ENCODE data around the gene WDFY4.

The WDFY4 gene

DNA sequence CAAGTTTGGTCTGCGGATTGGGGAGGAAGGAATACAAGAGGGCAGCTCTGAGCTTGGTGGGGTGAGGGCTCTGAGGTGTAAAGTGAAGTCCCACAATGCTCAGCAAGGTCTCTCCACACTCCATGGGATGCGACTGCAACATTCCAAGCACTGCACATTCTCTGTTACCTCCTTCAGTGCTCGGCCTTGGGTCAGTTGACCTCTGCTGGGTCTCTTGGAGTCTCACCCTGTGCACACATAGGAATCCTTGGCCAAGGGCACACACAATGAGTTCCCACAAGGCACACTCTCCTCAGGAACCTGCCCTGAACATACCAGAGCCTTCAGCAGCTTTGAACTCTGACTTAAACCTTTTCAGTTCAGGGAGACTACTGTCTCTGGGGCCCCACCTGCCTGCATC is 2.4 kb upstream of the WDFY4 start:
- DNase-seq: no peak
- in situ Hi-C loops (cut with MboI; ENCODE audit: low pct_unique_long_range_greater_than_20kb, low sequenced_read_pairs): no loop called here

GRCh38 chr10:48683424-48683823 is 1.2 kb upstream of the WDFY4 start:
- in situ Hi-C loops (cut with MboI; ENCODE audit: low pct_unique_long_range_greater_than_20kb, low sequenced_read_pairs): no loop called here
- no peak for DNase-seq

- in situ Hi-C loops (cut with MboI; ENCODE audit: low pct_unique_long_range_greater_than_20kb, low sequenced_read_pairs): no loop called here
- DNase-seq: peak; percentile 18
Measured at GRCh38 chr10:48683868-48684267, 805 bp upstream of the WDFY4 start.

DNA sequence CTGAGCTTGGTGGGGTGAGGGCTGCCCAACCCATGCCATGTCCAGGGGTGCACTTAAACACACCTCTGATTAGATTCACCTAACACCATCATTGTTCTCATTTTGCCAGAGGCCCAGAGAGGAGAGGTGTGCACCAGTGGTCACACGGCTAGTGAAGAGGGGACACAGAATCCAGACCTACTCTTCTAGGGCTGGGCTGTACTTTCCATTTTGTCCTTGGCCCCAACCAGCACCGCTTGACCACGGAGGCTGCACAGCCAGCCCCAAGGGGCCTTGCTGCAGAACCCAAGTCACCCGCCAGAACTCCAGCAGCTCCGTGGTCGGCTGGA is 246 bp upstream of the WDFY4 start:
- in situ Hi-C loops (cut with MboI; ENCODE audit: low pct_unique_long_range_greater_than_20kb, low sequenced_read_pairs): no loop called here
- DNase-seq: no peak

DNA sequence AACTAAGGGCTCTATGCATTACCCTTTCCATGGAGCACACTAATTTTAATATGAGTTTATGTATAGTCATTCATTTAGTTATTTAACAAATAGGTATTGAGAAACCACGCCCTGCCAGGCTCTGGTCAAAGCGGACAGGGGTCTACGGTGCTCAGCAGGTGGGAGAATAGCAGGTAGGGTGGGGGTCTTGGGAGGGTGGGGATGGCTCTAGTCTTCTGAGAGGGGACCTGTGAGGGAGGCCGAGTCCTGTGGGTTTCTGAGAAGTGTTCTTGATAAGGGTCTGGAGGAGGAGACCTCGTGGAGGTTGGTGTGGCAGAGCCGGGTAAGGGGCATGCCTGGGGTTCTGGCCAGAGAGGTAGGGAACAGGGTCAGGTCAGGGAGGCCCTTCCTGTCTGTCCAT is 1.1 kb downstream of the WDFY4 start:
- no peak for DNase-seq
- in situ Hi-C loops (cut with MboI; ENCODE audit: low pct_unique_long_range_greater_than_20kb, low sequenced_read_pairs): no loop called here

- no peak for DNase-seq
- in situ Hi-C loops (cut with MboI; ENCODE audit: low pct_unique_long_range_greater_than_20kb, low sequenced_read_pairs): no loop called here
Measured at GRCh38 chr10:48690791-48691660, 6.4 kb downstream of the WDFY4 start.

DNA sequence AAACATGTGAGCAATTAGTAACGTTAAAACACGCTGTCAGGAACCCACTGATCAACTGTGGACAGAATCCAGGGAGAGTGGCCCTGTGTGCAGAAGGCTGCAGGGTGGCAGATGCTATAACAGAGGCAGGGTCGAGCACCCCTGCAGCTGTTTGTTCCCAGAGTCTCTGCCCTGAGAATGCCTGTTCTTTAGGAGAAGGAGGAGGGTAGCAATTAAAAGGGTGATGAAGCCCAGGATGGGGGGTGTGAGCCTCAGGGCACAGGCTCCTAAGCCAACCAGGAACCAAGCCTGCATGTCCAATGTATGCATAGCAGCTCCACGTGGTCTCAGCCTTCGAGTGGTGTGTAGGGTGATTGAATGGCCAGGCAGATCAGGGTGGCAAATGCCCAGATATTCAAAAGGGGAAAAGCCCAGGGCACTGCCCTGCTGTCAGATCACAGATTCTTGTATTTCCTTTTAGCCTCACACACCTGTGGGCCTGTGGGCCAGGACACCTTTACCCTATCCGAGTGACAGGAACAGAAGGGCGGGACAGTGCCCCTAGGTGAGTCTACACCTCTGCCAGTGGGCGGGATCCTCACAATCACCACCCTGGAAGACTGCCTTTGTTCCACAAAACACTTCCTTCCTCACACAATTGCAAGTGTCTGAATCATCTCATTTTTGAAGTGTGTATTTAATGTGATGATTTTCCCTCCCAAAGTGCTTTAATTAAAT is 7.3 kb downstream of the WDFY4 start:
- DNase-seq: no peak
- in situ Hi-C loops (cut with MboI; ENCODE audit: low pct_unique_long_range_greater_than_20kb, low sequenced_read_pairs): no loop called here

DNA sequence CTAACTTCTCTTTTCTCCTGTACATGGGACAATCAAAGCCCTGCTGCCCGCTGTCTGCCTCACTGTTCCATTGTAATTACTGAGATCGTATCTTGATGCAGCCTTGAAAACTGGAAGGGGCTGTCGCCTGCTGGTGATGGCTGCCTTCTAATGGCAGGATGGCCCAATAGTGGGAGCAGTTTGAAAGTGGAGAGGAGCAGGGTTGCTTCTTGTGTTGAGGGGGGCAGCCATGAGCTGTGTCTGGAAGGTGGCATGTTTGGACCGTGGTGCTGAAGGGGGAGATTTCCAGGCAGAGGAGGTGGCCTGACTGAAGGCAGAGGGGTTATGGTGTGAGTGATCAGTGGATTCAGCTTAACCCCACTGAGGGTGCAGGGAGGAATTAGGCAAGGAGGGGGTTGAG is 8.1 kb downstream of the WDFY4 start:
- no peak for DNase-seq
- in situ Hi-C loops (cut with MboI; ENCODE audit: low pct_unique_long_range_greater_than_20kb, low sequenced_read_pairs): no loop called here

DNA sequence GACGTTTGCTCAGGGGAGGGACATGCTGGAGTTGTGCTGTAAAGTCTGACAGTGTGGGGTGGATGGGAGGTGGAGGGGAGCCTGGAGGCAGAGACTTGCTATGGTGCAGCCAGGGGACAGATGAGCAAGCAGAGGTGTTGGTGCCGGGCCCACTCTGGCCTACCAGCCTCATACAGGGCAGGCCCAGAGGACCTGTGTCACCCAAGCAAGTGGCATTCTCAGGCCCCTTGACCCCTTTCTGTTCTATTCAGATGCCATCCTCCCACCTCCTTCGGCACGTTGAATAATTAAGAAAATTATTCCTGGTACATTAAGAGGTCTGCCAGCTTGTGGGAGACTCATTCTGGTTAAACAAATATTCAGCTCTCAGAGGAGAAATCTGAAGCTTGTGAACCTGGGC is 8.5 kb downstream of the WDFY4 start:
- in situ Hi-C loops (cut with MboI; ENCODE audit: low pct_unique_long_range_greater_than_20kb, low sequenced_read_pairs): no loop called here
- DNase-seq: no peak

DNA sequence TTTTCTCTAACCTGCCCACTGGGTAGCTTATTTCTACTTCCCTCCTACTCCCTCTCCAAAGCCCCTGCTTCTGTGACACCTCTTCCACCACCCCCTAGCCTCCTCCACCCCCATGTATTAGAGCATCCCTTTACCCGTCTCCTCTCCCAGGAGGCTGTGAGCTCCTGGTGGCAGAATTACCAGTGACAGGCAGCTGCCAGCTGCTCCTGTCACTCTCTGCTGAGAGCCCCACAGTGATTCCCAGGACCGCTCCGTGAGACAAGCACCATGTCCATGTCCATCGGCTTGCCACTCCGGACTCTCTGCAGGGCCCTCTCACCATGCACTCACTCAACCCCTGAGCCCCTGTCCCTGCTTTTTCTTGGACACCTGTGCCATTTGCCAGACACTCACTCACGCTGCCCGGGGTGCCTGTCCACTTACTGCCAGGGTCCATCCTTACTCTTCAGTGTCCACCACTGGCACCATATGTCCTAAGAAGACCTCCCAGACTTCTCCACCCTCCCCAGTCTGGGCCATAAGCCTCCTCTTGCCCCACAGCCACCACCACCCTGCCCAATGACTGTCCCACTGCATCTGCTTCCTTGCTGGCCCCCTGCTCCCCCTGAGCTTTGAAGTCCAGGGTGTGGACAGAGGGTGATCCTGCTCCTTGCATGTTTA is 9.8 kb downstream of the WDFY4 start:
- in situ Hi-C loops (cut with MboI; ENCODE audit: low pct_unique_long_range_greater_than_20kb, low sequenced_read_pairs): no loop called here
- no peak for DNase-seq

DNA sequence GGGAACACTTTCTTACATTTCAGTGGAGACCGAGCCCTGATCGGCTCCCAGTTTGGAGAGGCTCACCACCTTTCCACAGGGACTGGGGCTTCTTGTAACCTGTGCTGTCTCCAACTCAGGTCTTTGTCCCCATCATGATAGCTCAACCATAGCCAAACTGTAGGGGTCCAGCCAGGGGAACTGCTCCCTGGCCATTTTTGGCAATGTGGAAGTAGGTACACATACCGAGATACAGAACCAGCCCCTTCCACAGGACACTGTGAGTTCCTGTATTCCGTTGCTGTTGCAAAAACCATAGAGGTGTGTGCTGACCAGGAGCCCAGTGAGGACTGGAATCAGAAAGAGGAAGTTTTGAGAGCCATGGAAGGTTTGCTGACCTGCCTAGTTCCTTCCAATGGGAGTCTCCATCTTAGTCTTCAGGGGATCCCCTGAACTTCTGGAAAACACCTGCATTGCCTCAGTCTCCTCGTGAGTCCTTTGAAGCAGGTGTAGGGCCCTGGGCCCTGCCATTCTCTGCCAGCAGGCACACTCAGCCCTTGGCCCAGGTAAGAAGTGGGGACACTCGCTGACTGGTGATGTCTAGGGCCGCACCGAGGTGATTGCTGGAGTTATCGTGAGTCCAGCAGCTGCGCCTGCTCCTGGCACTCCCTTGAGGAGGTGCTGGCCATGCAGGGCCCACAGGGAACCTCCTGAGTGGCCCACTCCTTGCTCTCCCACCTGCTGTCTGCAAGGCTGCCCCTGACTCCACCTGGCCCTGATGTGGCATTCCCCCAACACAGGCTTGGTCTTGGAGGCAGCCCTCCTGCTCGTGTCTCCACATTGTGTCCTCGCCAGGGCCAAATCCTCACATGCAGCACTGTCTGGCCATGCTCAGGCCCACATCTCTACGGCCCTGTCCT is 11.2 kb downstream of the WDFY4 start:
- no peak for DNase-seq
- in situ Hi-C loops (cut with MboI; ENCODE audit: low pct_unique_long_range_greater_than_20kb, low sequenced_read_pairs): no loop called here

- in situ Hi-C loops (cut with MboI; ENCODE audit: low pct_unique_long_range_greater_than_20kb, low sequenced_read_pairs): no loop called here
- no peak for DNase-seq
Measured at GRCh38 chr10:48696535-48696873, 11.8 kb downstream of the WDFY4 start.

- in situ Hi-C loops (cut with MboI; ENCODE audit: low pct_unique_long_range_greater_than_20kb, low sequenced_read_pairs): no loop called here
Measured at GRCh38 chr10:48697091-48697490, 12.4 kb downstream of the WDFY4 start.

GRCh38 chr10:48697821-48698764 is 13.4 kb downstream of the WDFY4 start:
- in situ Hi-C loops (cut with MboI; ENCODE audit: low pct_unique_long_range_greater_than_20kb, low sequenced_read_pairs): no loop called here
- no peak for DNase-seq

More at GRCh38 chr10:48697091-48697490, 12.4 kb downstream of the WDFY4 start:
- DNase-seq: no peak

GRCh38 chr10:48699011-48699627 is 14.4 kb downstream of the WDFY4 start:
- DNase-seq: no peak
- in situ Hi-C loops (cut with MboI; ENCODE audit: low pct_unique_long_range_greater_than_20kb, low sequenced_read_pairs): no loop called here

DNA sequence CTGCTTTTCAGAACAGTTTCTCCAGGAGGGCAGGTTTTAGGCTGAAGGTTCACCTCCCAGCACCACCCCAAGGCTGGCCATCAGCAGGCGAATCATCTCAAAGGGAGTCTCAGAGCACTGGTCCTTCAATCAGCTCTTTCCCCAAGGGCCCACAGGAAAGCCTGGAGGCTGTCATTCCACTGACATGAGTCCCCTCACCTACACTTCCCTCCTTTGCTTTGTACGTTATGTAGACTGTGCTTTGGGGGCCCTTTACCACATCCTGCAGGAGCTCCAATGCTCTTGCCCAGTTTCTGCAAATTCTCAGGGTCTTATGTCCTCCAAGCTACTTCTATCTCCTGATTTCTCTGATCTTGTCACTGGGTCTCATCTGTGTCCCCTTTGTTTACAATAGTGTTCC is 15.4 kb downstream of the WDFY4 start:
- in situ Hi-C loops (cut with MboI; ENCODE audit: low pct_unique_long_range_greater_than_20kb, low sequenced_read_pairs): no loop called here
- DNase-seq: no peak

- in situ Hi-C loops (cut with MboI; ENCODE audit: low pct_unique_long_range_greater_than_20kb, low sequenced_read_pairs): no loop called here
- DNase-seq: no peak
Measured at GRCh38 chr10:48700493-48700892, 15.8 kb downstream of the WDFY4 start.
